ENCODE results near the gene R3HDM2.
"Not testable (repeated sequence)": the region's sequence is repeated elsewhere in the genome, so short reads cannot be mapped to it uniquely, and the experiment has no call there.

Gene R3HDM2

DNA sequence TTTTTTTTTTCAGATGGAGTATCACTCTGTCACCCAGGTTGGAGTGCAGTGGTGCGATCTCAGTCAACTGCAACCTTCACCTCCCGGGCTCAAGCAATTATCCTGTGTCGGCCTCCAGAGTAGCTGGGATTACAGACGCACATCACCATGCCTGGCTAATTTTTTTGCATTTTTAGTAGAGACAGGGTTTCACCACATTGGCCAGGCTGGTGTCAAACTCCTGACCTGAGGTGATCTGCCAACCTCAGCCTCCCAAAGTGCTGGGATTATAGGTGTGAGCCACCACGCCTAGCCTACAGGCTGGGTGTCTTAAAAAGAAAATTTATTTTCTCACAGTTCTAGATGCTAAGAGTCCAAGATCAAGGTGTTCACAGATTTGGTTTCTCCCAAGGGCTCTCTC lies 66.7 kb downstream of the R3HDM2 start:
- H2BK5ac ChIP-seq (ENCODE audit: low read depth, low read length, poor library complexity, severe bottlenecking); H3K14ac ChIP-seq (ENCODE audit: low read length in 2 of 2); H3K4me2 ChIP-seq (ENCODE audit: low read length, poor library complexity, severe bottlenecking); H4K8ac ChIP-seq (ENCODE audit: low read length); H2AK5ac ChIP-seq (ENCODE audit: low read length, severe bottlenecking); H3K27me3 ChIP-seq (ENCODE audit: control insufficient read depth in 1 of 2, insufficient read depth in 1 of 2, low read length in 2 of 2); H3K18ac ChIP-seq (ENCODE audit: low read depth in 1 of 2, low read length in 2 of 2); H2BK15ac ChIP-seq (ENCODE audit: low read depth, poor library complexity, severe bottlenecking); H3K79me1 ChIP-seq (replicated peaks; ENCODE audit: low read length, poor library complexity, severe bottlenecking); H4K91ac ChIP-seq (ENCODE audit: low read length); H2AFZ ChIP-seq (ENCODE audit: low read depth, low read length); DNase-seq; H3K27ac ChIP-seq (ENCODE audit: low read length, poor library complexity, severe bottlenecking); H3K23ac ChIP-seq (ENCODE audit: low read length in 2 of 2); H2BK12ac ChIP-seq (ENCODE audit: low read length in 2 of 2); H3K9ac ChIP-seq (ENCODE audit: low read length); H3K4me1 ChIP-seq (ENCODE audit: control insufficient read depth, insufficient read depth, low read depth, low read length); H3K4ac ChIP-seq (ENCODE audit: low read depth in 1 of 2, low read length in 2 of 2); H2BK120ac ChIP-seq (ENCODE audit: low read depth, low read length); H3K4me3 ChIP-seq (ENCODE audit: insufficient read depth in 1 of 2, low read depth in 1 of 2, low read length in 2 of 2); H3K9me3 ChIP-seq (ENCODE audit: control insufficient read depth, low read length): not testable (repeated sequence)
- 99% methylated on average over 5 of the region's 5 CpGs for WGBS
- H3K36me3 ChIP-seq (ENCODE audit: control insufficient read depth in 1 of 2, insufficient read depth in 2 of 2, low read depth in 1 of 2, low read length in 2 of 2), result peaks cover 0 to 11% of the 10 kb centered on the region in 2 experiments

DNA sequence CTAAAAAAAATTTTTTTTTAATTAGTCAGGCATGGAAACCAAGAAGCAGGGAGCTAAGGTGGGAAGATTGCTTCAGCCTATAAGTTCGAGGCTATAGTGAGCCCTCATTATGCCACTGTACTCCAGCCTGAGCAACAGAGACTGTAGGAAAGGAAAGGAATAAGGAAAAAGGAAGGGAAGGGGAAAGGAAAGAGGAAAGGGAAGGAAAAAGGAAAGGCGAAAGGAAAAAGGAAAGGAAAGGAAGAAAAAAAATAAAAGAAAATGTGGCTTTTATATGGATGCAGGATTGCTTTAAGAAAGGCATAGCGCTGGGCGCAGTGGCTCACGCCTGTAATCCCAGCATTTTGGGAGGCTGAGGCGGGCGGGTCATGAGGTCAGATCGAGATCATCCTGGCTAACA lies 70.4 kb downstream of the R3HDM2 start:
- WGBS, result 92% methylated on average over 6 of the region's 8 CpGs
- no peak overlapping the region for H4K8ac ChIP-seq (ENCODE audit: low read length)
- H2BK120ac ChIP-seq (ENCODE audit: low read depth, low read length), result no peak overlapping the region
- no peak overlapping the region for H2BK15ac ChIP-seq (ENCODE audit: low read depth, poor library complexity, severe bottlenecking)
- H2BK5ac ChIP-seq (ENCODE audit: low read depth, low read length, poor library complexity, severe bottlenecking), result no peak overlapping the region
- H4K91ac ChIP-seq (ENCODE audit: low read length), result no peak overlapping the region
- H3K36me3 ChIP-seq (ENCODE audit: control insufficient read depth in 1 of 2, insufficient read depth in 2 of 2, low read depth in 1 of 2, low read length in 2 of 2), result peaks cover 0 to 12% of the 10 kb centered on the region in 2 experiments
- H3K18ac ChIP-seq (ENCODE audit: low read depth in 1 of 2, low read length in 2 of 2), result no peak overlapping the region
- no peak for DNase-seq
- H3K9me3 ChIP-seq (ENCODE audit: control insufficient read depth, low read length), result no peaks in the 10 kb centered on the region
- no peaks in the 10 kb centered on the region for H3K4me1 ChIP-seq (ENCODE audit: control insufficient read depth, insufficient read depth, low read depth, low read length)
- no peaks in the 10 kb centered on the region for H3K27me3 ChIP-seq (ENCODE audit: control insufficient read depth in 1 of 2, insufficient read depth in 1 of 2, low read length in 2 of 2)
- H3K23ac ChIP-seq (ENCODE audit: low read length in 2 of 2), result no peak overlapping the region
- peaks cover 3% of the 10 kb centered on the region for H3K79me1 ChIP-seq (replicated peaks; ENCODE audit: low read length, poor library complexity, severe bottlenecking)
- no peak overlapping the region for H3K9ac ChIP-seq (ENCODE audit: low read length)
- H3K4me2 ChIP-seq (ENCODE audit: low read length, poor library complexity, severe bottlenecking), result no peak overlapping the region
- H3K14ac ChIP-seq (ENCODE audit: low read length in 2 of 2), result no peak overlapping the region
- no peak overlapping the region for H2BK12ac ChIP-seq (ENCODE audit: low read length in 2 of 2)
- H2AFZ ChIP-seq (ENCODE audit: low read depth, low read length), result no peak overlapping the region
- H3K4ac ChIP-seq (ENCODE audit: low read depth in 1 of 2, low read length in 2 of 2), result no peak overlapping the region
- H2AK5ac ChIP-seq (ENCODE audit: low read length, severe bottlenecking), result no peak overlapping the region
- no peak overlapping the region for H3K27ac ChIP-seq (ENCODE audit: low read length, poor library complexity, severe bottlenecking)
- H3K4me3 ChIP-seq (ENCODE audit: insufficient read depth in 1 of 2, low read depth in 1 of 2, low read length in 2 of 2), result no peak overlapping the region

DNA sequence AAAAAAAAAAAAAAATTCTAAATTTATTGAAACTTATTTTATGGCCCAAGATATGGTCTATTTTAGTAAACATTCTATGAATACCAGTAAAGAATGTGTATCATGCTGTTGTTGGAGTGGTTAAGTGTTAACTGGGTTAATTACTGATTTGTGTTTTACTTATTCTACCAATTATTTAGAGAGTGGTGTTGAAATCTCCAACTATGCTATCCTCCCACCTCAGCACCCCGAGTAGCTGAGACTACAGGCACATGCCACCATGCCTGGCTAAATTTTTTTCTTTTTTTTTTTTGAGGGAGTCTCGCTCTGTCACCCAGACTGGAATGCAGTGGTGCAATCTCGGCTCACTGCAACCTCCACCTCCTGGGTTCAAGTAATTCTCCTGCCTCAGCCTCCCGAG lies 72.2 kb downstream of the R3HDM2 start:
- Histone ChIP-seq H3K4me1 (ENCODE audit: control insufficient read depth, insufficient read depth, low read depth, low read length) (no peaks in the 10 kb centered on the region), H4K8ac (ENCODE audit: low read length) (no peak overlapping the region), H3K27me3 (ENCODE audit: control insufficient read depth in 1 of 2, insufficient read depth in 1 of 2, low read length in 2 of 2) (no peaks in the 10 kb centered on the region), H3K4me2 (ENCODE audit: low read length, poor library complexity, severe bottlenecking) (no peak overlapping the region), H3K4me3 (ENCODE audit: insufficient read depth in 1 of 2, low read depth in 1 of 2, low read length in 2 of 2) (no peak overlapping the region), H3K9me3 (ENCODE audit: control insufficient read depth, low read length) (no peaks in the 10 kb centered on the region), H2BK12ac (ENCODE audit: low read length in 2 of 2) (no peak overlapping the region), H3K36me3 (ENCODE audit: control insufficient read depth in 1 of 2, insufficient read depth in 2 of 2, low read depth in 1 of 2, low read length in 2 of 2) (peaks cover 0 to 8% of the 10 kb centered on the region in 2 experiments), H2AFZ (ENCODE audit: low read depth, low read length) (no peak overlapping the region), H4K91ac (ENCODE audit: low read length) (no peak overlapping the region), H2AK5ac (ENCODE audit: low read length, severe bottlenecking) (no peak overlapping the region), H3K79me1 (replicated peaks; ENCODE audit: low read length, poor library complexity, severe bottlenecking) (peaks cover 3% of the 10 kb centered on the region), H3K18ac (ENCODE audit: low read depth in 1 of 2, low read length in 2 of 2) (no peak overlapping the region), H3K27ac (ENCODE audit: low read length, poor library complexity, severe bottlenecking) (no peak overlapping the region), H3K23ac (ENCODE audit: low read length in 2 of 2) (no peak overlapping the region), H2BK5ac (ENCODE audit: low read depth, low read length, poor library complexity, severe bottlenecking) (no peak overlapping the region), H3K9ac (ENCODE audit: low read length) (no peak overlapping the region), H3K4ac (ENCODE audit: low read depth in 1 of 2, low read length in 2 of 2) (no peak overlapping the region), H2BK120ac (ENCODE audit: low read depth, low read length) (no peak overlapping the region), H2BK15ac (ENCODE audit: low read depth, poor library complexity, severe bottlenecking) (no peak overlapping the region), H3K14ac (ENCODE audit: low read length in 2 of 2) (no peak overlapping the region)
- DNase-seq, result no peak
- 84% methylated on average over 3 of the region's 4 CpGs for WGBS

DNA sequence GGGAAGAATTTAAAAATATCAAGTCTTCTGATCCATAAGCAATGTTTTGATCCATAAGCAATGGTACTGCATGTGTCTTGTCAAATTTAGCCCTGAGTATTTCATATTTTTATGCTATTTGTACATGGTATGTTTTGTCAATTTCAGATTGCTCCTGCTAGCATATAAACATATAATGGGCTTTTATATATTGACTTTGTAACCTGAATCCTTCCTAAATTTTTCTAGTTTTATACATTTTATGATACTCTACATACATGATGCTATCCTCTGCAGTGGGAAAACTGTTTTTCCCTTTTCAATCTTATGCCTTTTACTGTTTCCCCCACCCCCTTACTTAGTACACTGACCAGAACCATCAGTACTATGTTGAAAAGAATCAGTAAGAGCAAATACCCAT lies 75.1 kb downstream of the R3HDM2 start:
- no peak overlapping the region for H4K8ac ChIP-seq (ENCODE audit: low read length)
- H3K9ac ChIP-seq (ENCODE audit: low read length), result no peak overlapping the region
- no peaks in the 10 kb centered on the region for H3K9me3 ChIP-seq (ENCODE audit: control insufficient read depth, low read length)
- DNase-seq, result no peak
- no peaks in the 10 kb centered on the region for H3K27me3 ChIP-seq (ENCODE audit: control insufficient read depth in 1 of 2, insufficient read depth in 1 of 2, low read length in 2 of 2)
- H3K23ac ChIP-seq (ENCODE audit: low read length in 2 of 2), result no peak overlapping the region
- no peak overlapping the region for H2AFZ ChIP-seq (ENCODE audit: low read depth, low read length)
- no peak overlapping the region for H4K91ac ChIP-seq (ENCODE audit: low read length)
- no peak overlapping the region for H3K18ac ChIP-seq (ENCODE audit: low read depth in 1 of 2, low read length in 2 of 2)
- H3K27ac ChIP-seq (ENCODE audit: low read length, poor library complexity, severe bottlenecking), result no peak overlapping the region
- no peak overlapping the region for H2AK5ac ChIP-seq (ENCODE audit: low read length, severe bottlenecking)
- no peak overlapping the region for H2BK120ac ChIP-seq (ENCODE audit: low read depth, low read length)
- no peak overlapping the region for H2BK12ac ChIP-seq (ENCODE audit: low read length in 2 of 2)
- no peak overlapping the region for H3K4ac ChIP-seq (ENCODE audit: low read depth in 1 of 2, low read length in 2 of 2)
- no peak overlapping the region for H3K4me3 ChIP-seq (ENCODE audit: insufficient read depth in 1 of 2, low read depth in 1 of 2, low read length in 2 of 2)
- H2BK15ac ChIP-seq (ENCODE audit: low read depth, poor library complexity, severe bottlenecking), result no peak overlapping the region
- H3K36me3 ChIP-seq (ENCODE audit: control insufficient read depth in 1 of 2, insufficient read depth in 2 of 2, low read depth in 1 of 2, low read length in 2 of 2), result peaks cover 0 to 7% of the 10 kb centered on the region in 2 experiments
- H3K79me1 ChIP-seq (replicated peaks; ENCODE audit: low read length, poor library complexity, severe bottlenecking), result no peaks in the 10 kb centered on the region
- no peak overlapping the region for H3K4me2 ChIP-seq (ENCODE audit: low read length, poor library complexity, severe bottlenecking)
- no peaks in the 10 kb centered on the region for H3K4me1 ChIP-seq (ENCODE audit: control insufficient read depth, insufficient read depth, low read depth, low read length)
- no peak overlapping the region for H3K14ac ChIP-seq (ENCODE audit: low read length in 2 of 2)
- no peak overlapping the region for H2BK5ac ChIP-seq (ENCODE audit: low read depth, low read length, poor library complexity, severe bottlenecking)

All from mesenchymal stem cell (in vitro differentiated cells and primary cell).